GM18505 (cell line): ENCODE results near the gene STAMBP.
"Not testable (repeated sequence)": the region's sequence is repeated elsewhere in the genome, so short reads cannot be mapped to it uniquely, and the experiment has no call there.

Experiments
- ATAC-seq: cut with Tn5 transposase; IDR thresholded peaks from one replicate; pipeline ENCODE4 v1.9.1; 2021; ENCODE audit not compliant: unreplicated experiment
- POLR2A ChIP-seq: IDR thresholded peaks from 4 replicates; pipeline ENCODE4 v1.6.1; 2011; ENCODE audit warnings: borderline replicate concordance; ENCODE audit not compliant: insufficient read depth, insufficient read length; ENCODE audit errors: extremely low read depth

The STAMBP gene

DNA sequence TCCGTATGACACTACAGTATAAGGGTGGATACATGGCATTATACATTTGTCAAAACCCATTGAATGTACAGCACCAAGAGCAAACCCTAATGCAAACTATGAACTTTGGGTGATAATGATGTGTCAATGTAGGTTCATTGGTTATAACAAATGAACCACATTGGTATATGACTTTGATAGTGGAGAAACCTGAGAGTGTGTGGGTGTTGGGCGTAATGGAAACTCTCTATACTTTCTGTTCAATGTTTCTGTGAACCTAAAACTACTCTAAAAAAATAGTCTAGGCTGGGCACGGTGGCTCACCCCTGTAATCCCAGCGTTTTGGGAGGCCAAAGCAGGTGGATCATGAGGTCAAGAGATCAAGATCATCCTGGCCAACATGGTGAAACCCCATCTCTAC, 57.6 kb downstream of the STAMBP start:
- no peak for TF ChIP-seq POLR2A
- ATAC-seq, result no peak

DNA sequence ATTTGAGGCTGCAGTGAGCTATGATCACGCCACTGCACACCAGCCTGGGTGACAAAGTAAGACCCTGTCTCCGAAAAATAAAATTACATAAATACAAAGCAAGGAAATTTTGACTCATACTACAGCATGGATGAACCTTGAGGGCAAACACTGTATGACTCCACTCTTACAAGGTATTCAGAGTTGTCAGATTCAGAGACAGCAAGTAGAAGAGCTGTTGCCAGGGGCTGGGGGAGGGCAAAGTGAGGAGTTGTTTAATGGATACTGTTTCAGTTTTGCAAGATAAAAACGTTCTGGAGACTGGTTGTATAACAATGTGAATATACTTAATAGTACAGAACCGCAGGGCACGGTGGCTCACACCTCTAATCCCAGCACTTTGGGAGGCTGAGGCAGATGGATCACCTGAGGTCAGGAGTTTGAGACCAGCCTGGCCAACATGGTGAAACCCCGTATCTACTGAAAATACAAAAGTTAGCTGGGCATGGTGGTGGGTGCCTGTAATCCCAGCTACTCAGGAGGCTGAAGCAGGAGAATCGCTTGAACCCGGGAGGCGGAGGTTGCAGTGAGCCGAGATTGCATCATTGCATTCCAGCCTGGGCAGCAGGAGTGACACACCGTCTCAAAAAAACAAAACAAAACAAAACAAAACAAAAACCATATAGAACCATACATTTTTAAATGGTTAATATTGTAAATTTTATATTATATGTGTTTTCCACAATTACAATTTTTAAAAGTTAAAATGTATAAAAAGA, 59.0 kb downstream of the STAMBP start:
- ATAC-seq, result not testable (repeated sequence)

DNA sequence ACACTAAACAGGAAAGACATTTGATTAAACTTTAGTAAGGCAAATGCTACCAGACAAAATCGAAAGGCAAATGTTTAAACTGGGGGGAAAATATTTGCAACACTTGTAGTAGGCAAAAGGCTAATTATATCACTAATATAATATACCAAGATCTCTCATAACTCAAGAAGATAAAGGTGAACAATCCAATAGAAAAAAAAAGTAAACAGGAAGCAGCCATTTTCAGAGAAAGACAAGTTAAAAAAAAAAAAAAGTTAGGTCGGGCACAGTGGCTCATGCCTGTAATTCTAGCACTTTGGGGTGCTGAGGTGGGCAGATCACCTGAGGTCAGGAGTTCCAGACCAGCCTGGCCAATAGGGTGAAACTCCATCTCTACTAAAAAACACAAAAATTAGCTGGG, 59.6 kb downstream of the STAMBP start:
- no peak for TF ChIP-seq POLR2A

DNA sequence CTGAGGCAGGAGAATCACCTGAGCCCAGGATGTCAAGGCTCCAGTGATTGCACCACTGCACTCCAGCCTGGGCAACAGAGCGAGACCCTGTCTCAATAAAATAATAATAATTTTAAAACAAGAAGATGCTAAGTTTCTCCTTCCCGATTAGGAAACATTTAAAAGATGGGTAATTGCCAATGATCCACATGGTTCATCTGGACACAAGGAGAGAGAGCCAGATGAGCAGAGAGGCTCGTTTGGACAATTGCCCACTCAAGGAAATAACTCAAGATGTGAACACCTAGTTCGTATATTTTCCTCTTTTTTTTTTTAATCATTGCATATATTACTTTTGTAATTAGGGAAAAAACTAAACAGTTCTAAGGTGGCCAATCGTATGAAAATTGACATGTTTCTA, 60.4 kb downstream of the STAMBP start:
- no peak for TF ChIP-seq POLR2A
- ATAC-seq, result no peak

More for the DNA sequence above, 59.6 kb downstream of the STAMBP start:
- no peak for ATAC-seq

DNA sequence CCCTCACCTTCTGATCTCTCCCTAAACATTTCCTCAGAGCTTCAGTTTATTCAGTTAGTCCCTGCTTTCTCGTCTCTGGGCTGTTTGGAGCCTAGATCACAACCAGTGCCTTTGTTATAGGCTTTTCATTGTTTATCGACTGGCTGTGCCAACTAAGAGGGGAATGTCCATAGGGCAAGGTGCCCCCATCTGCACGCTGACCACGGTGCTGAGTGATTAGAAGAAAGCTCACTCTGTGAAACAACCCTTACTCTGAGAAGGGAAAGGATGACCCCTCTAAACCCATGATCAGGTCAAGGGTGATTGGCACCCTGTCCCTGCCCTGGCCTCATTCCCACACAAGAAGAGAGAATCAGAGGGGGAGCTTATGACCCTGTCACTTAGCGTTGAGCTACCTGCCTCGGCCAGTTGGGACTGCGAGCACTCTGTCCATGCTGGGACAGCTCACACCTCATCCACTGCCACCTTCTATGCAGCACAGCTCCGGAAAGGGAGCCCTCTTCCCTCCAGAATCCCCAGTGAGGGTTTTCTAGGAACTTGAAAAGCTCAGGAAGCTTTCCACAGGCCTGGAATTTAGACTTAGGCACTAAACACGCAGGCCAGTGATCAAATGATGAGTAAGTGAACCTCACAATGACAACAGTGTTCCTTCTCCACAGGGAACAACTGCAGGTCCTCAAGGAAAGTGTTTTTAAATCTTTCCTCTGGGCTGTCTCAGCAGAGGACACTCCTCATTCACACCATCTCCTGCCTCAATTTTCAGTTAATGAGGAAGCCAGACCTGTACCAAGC, 61.7 kb downstream of the STAMBP start:
- no peak for TF ChIP-seq POLR2A
- ATAC-seq, result no peak

DNA sequence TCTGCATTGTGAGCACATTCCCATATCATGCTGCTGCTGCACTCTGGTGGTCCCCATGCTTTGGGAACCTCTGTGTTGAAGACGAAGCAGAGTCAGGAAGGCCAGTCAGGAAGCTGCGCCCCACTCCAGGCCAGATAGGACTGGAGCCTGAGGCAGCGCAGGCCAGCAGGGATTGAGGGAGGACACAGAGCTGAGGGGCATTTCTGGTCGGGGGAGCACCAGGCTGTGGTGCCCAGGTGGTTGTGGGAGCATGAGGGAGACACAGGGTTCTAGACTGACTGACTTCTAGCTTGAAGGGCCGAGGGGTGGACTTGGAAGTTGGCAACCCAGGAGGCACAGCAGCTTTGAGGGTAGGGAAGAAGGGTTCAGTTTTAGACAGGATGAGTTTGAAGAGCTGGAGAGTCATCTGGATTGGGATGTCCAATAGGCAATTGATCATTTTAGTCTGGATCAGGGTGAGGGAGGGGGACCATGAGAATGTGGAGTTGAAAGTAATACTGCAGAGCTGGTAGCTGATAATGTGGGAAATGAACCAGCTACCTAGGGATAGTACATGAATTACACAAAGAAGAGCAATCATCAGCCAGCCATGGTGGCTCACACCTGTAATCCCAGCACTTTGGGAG, 62.6 kb downstream of the STAMBP start:
- no peak for ATAC-seq

DNA sequence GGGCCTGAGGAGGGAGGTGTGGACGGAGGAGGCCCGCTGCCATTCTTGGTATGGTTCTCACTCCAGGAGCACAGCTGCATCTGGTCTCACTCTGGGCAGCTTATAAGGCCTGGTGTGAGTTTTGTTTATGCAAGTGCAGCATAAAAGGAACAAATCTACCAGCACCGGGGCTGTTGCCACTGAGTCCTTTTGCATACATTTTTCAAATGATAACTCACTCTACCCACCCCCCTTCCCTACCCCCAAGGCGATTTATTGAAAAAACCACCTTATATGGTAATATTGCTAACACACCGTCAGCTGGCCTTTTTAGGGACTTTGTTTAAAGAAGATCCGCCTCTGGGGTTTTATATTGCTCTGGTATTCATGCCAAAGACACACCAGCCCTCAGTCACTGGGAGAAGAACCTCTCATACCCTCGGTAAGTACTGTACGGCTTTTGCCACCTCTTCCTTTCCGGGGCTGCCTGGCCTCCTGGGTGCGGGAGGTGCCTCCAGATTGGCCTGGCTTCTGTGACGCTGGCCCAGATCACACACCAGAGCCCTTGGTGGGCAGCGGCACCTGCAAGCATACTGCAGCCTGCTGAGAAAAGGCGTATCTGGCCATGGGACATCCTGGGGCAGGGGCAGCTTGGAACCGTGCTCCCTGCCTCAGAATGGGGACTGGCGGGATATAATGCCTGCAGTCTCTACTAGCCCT, 64.0 kb downstream of the STAMBP start, which contains the start of gene ACTG2:
Gene ACTG2, plus strand, starts transcription at position 378 of the 699 bp plus-strand sequence. CDS start 8,304 bp downstream, outside the sequence.
- no peak for ATAC-seq
- TF ChIP-seq POLR2A, result no peak

More for the DNA sequence above, 62.6 kb downstream of the STAMBP start:
- no peak for TF ChIP-seq POLR2A

DNA sequence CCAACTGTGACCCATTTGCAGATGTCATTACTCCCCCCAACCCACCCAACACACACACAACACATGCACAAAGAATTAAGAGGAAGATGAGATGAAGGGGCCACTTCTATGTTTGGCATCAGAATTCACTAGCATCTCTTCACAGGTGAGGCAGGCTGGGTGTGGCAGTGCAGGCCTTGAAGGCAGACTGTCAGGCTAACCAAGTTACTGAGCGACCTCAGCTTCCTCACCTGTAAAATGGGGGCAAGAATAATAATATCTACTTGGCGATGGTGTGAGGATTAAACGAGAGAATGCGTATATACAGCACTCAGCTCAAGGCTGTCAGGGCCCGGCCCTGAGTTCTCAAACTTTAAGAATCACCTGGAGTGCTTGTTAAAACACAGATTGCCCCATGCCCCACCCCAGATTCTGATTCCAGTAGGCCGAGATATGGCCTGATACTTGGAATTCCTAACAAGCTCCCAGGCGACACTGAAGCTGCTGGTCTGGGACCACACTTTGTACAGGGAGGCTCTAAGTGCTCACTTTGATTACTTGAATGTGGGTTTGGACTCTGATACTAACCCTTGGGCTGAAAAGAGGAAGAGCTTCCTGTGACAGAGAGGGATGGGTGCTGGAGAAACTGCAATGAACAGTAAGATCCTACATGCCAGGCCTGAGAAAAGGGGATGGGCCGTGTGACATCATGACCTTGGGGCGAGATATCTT, 65.2 kb downstream of the STAMBP start:
- no peak for ATAC-seq
- TF ChIP-seq POLR2A, result no peak

DNA sequence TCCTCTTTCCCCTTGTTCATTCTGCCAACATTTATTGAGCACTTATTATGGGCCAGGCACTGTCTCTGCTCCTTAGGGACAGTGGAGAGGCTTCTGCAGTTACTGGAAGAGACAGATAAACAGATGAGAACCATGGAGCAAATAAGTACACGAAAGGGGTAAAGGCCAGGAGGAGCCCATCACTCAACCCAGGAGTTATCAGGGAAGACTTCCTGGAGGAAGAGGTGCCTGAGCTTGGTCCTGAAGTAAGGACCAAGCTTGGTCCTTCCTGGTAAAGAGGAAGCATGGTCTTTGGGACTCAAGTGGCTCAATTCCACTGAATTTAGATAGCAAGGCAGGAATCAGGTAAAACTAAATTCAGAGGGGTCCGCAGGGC, 65.7 kb downstream of the STAMBP start:
- no peak for TF ChIP-seq POLR2A
- no peak for ATAC-seq

DNA sequence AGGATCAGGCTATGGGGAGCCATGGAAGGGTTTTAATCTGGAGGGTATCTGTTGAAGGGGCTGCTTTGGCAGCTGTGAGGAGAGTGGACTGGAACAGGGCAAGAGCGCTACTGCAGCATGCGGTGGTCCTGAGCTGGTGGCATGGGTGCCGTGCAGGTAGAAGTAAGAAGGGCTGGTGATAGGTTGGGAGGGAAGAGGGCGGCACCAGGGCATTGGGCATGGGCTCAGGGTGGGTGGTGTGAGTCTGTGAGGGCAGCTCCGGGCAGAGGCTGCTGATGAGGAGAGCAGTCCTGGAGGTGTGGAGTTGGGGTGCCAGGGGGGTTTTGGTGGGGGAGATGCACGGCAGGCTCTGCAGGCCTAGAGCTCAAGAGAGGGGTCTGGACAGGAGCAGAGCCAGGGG, 66.1 kb downstream of the STAMBP start:
- no peak for TF ChIP-seq POLR2A
- ATAC-seq, result no peak

DNA sequence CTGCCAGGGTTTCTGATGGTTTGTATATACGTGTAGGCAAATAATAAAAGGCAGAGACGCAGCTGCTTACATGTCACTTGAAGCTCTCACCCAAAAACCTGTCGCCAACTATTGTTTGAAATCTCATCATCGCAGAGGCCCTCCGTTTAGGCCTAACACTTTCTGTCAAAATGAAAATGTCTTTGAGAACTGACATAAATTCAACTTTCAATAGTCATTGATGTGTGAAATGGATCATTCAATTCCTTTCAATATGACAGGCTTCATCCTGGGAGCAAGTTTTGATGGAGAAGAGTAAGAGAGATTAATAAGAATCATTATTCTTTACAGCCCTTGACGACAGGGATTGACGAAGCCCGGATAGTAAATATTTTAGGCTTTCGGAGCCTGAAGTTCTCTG, 66.7 kb downstream of the STAMBP start:
- ATAC-seq, result no peak
- TF ChIP-seq POLR2A, result no peak

DNA sequence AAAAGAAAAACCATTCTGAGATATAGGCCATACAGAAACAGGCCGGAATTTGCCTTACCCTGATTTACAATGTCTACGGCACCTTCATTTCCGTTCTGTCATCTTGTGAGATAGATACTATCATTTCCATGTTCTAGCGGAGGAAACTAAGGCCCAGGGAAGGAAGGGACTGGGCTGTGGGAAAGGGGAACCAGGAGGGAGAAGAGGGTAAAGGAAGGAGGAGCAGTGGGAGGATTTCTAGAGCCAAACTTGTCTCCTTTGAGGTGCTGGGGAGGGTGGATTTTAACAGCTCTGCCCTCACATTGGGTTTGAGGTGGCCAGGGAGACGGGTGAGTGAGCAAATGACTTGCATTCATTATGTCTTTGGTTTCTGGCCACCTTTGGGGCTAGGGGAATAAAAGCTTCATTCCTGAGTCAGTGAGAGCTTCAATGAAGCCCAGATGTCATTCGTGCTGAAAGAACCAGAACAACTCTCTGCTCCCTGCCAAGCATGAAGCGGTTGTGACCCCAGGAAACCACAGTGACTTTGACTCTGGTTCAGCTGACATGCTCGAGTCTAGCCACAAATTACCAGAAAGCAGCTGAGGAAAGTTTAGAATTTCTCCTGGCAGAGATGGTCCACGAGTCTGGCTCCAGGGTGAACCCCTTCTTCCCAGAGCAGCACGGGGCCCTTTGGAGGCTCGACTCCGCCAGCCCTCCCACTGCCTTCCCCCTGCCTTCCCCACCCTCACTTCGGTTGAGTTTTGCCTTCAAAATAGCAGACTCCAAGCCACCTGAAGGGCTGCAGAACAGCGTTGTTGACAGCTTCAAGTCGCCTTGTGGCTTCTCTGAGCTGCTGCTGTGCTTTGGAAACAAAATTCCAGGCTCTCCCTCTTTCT, 67.8 kb downstream of the STAMBP start:
- TF ChIP-seq POLR2A, result no peak
- ATAC-seq, result no peak
